ENCODE measurements around the gene LGALS7.
"Not testable (repeated sequence)": the region's sequence is repeated elsewhere in the genome, so short reads cannot be mapped to it uniquely, and the experiment has no call there.

Gene LGALS7

DNA sequence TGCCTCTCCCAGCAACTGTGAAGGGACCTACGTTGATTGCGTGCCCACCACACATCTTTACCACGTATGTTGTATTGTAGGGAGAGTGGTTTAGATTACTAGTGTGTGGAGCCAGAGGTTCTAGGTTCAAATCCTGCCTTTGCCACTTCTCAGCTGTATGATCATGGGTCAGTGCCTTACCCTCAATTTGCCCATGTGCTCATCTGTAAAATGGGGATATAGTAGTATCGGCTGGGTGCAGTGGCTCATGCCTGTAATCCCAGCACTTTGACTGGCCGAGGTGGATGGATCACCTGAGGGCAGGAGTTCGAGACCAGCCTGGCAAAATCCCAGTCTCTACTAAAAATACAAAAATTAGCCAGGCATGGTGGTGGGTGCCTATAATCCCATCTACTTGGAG lies 40.0 kb upstream of the LGALS7 start:
- TF ChIP-seq, protein P1, sequence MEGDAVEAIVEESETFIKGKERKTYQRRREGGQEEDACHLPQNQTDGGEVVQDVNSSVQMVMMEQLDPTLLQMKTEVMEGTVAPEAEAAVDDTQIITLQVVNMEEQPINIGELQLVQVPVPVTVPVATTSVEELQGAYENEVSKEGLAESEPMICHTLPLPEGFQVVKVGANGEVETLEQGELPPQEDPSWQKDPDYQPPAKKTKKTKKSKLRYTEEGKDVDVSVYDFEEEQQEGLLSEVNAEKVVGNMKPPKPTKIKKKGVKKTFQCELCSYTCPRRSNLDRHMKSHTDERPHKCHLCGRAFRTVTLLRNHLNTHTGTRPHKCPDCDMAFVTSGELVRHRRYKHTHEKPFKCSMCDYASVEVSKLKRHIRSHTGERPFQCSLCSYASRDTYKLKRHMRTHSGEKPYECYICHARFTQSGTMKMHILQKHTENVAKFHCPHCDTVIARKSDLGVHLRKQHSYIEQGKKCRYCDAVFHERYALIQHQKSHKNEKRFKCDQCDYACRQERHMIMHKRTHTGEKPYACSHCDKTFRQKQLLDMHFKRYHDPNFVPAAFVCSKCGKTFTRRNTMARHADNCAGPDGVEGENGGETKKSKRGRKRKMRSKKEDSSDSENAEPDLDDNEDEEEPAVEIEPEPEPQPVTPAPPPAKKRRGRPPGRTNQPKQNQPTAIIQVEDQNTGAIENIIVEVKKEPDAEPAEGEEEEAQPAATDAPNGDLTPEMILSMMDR (IDR thresholded peaks at IDR 0.05; ENCODE audit: low read length, missing control alignments) = no peak
- DNase-seq (ENCODE audit: low read depth) = no peak
- no peak overlapping the region for H3K4me3 ChIP-seq (replicated peaks; ENCODE audit: low read depth, low read length)

DNA sequence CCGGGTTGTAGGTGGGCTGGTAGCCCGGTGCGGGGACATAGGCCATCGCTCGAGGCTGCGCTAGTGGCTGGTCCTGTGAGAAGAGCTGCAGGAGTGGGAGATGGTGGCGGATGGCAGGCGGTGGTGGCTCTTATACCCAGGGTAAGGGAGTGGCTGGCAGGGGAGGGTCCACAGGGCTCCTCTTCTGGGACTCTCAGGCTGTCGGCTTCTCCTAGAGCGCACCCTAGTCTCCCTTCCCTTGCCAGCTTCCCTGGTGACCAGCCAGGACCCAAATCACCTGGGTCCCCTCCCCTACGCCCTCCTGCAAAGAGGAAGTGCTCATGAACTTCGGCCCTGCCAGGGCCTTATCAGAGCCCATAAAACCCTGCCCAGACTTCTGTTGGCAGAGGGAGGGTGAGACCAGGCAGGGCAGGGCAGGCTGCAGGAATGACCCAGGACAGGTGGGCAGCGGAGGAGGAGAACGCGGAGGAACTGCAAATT lies 39.6 kb upstream of the LGALS7 start, which contains the start of gene LGALS4:
LGALS4 (minus strand) TSS at position 105 of the 480 bp plus-strand sequence; CDS start at position 46, 59 bp downstream.
- TF ChIP-seq, protein P1 (IDR thresholded peaks at IDR 0.05; ENCODE audit: low read length, missing control alignments) = no peak
- no peak within 1 kb of the TSS for H3K4me3 ChIP-seq (replicated peaks; ENCODE audit: low read depth, low read length)
- DNase-seq (ENCODE audit: low read depth) = no peak

DNA sequence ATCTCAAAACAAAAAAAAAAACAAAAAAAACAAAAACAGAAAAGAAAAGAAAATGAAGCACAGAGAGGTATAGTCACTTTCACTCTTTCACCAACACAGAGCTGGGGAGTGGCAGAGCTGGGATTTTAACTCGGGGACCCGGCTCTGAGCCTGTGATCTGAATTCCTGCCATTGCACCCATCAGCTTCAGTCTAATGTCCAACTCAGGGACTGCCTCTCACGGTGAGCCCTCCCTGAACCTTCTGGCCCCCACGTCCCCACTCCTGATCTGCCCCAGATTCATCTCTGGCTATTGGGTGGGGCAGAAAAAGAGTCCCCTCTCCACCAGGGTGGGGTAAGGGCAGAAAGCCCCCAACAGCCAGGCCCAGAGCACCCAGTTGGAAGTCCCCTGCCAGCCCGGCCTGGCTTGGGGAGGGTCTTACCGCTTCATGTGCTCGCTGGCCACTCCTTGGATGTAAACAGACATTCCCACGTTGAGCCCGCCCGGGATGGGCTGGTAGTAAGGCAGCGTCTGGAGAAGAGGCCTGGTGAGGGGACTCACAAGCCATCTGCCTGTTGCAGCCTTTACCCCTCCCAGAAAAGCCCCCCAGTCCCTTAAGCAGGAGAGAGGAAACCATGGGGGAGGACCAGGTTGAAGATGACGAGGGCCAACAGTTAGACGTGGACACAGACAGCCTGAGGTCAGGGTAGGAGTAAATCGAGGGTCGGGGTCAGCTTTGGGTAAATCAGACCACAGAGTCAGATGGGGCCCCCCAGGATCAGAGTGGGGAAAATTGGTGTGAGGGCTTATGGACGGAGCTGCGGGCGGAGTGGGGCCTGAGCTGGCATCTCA lies 38.9 kb upstream of the LGALS7 start:
- TF ChIP-seq, protein P1 (IDR thresholded peaks at IDR 0.05; ENCODE audit: low read length, missing control alignments) = no peak
- H3K4me3 ChIP-seq (replicated peaks; ENCODE audit: low read depth, low read length) = no peak overlapping the region
- DNase-seq (ENCODE audit: low read depth) = no peak

DNA sequence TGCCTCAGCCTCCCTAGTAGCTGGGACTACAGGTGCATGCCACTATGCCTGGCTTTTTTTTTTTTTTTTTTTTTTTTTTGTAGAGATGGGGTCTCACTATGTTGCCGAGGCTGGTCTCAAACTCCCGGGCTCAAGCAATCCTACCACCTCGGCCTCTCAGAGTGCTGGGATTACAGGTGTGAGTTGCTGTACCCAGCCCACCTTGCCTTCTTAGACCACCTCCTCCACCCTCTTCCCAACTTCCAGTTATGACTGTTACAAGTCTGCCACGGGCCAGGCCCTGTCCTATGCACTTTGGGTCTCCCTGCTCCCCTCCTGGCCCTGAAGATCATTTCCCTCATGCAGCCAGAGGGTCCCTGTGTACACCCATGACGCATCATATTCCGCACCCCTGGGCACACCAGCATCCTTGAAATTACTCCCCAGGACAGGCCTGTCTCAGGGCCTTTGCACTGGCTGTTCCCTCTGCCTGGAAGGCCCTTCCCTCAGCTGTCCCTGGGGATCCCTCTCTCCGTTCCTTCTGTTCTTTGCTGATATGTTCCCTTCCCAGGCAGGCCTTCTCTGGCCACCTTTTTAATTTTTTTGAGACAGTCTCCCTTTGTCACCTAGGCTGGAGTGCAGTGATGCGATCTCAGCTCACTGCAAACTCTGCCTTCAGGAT lies 36.4 kb upstream of the LGALS7 start:
- H3K4me3 ChIP-seq (replicated peaks; ENCODE audit: low read depth, low read length) = no peak overlapping the region
- TF ChIP-seq, protein P1 (IDR thresholded peaks at IDR 0.05; ENCODE audit: low read length, missing control alignments) = no peak
- no peak for DNase-seq (ENCODE audit: low read depth)

DNA sequence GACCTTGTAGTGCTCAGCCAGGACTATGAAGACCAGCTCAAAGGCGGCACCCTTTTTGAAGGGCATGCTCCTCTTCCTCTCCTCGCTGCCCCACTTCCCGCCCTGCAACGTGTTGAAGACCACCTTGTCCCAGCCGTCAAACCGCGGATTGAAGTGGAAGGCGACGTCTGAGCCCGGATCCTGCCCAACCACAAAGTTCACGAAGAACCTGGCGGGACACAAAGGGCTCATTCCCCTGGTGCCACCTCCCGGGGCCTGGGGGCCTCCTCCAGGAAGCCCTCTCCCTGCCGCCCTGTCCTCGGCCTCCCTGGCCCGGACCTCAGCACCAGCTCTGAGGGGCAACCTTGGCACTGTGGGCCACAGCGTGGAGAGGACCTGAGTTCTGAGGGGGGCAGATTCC lies 35.4 kb upstream of the LGALS7 start:
- TF ChIP-seq, protein P1 (IDR thresholded peaks at IDR 0.05; ENCODE audit: low read length, missing control alignments) = no peak
- no peak overlapping the region for H3K4me3 ChIP-seq (replicated peaks; ENCODE audit: low read depth, low read length)
- DNase-seq (ENCODE audit: low read depth) = no peak

DNA sequence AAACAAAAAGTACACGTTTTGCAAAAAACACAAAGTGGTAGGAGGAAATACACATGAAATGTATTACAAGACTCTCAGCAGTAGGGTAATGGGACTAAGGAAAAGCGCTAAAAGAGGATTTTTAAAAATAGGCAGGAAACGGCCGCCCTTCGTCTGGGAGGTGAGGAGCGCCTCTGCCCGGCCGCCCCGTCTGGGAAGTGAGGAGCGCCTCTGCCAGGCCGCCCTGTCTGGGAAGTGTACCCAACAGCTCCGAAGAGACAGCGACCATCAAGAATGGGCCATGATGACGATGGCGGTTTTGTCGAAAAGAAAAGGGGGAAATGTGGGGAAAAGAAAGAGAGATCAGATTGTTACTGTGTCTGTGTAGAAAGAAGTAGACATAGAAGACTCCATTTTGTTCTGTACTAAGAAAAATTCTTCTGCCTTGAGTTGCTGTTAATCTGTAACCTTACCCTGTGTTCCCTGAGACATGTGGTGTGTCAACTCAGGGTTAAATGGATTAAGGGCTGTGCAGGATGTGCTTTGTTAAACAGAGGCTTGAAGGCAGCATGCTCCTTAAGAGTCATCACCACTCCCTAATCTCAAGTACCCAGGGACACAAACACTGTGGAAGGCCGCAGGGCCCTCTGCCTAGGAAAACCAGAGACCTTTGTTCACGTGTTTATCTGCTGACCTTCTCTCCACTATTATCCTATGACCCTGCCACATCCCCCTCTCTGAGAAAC lies 34.2 kb upstream of the LGALS7 start:
- H3K4me3 ChIP-seq (replicated peaks; ENCODE audit: low read depth, low read length); DNase-seq (ENCODE audit: low read depth): not testable (repeated sequence)

- TF ChIP-seq, protein P1 (IDR thresholded peaks at IDR 0.05; ENCODE audit: low read length, missing control alignments) = no peak
- no peak overlapping the region for H3K4me3 ChIP-seq (replicated peaks; ENCODE audit: low read depth, low read length)
- no peak for DNase-seq (ENCODE audit: low read depth)
Observed at GRCh38 chr19:38806371-38806770, 33.1 kb upstream of the LGALS7 start.
